ENCODE data around the gene RSPO3. TPM values are rescaled to one million over a fixed set of nuclear protein-coding genes. Genes with fewer than 3 reads are reported as not detected.
A peak's percentile ranks its signal among the peaks of the same experiment; 100 is the strongest.

The RSPO3 gene
- total RNA-seq: not detected in 2 replicates
- long read RNA-seq: 0 reads

DNA sequence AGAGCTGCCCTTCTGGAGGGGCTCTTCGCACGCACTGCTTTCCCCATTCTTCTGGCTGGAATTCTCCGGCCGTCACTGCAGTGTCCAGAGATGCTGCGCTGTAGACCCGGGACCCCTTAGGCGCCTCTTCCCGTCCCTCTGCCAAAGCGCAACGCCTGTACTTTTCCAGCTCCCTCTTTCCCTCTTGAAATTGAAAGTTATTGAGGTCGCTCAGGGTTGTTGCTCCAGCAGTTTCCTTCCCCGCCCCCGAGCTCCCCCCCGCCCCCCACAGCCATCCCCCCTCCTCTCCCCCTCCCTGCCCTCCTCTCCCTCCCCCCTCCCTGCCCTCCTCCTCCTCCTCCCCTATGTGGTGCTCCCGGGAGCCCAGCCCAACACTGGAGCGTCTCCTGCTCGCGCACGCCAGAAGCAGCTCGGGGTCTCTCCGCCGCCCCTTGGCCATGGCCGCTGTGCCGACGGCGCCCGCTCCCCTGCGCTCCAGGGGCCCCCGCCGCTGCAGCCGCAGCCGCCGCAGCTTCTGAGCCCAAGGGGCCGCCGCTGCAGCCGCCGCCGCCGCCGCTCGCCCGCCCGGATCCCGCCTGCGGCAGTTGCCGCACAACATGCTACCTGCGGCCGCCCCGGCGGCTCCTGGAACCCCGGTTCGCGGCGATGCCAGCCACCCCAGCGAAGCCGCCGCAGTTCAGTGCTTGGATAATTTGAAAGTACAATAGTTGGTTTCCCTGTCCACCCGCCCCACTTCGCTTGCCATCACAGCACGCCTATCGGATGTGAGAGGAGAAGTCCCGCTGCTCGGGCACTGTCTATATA lies at the start of gene RSPO3:
RSPO3 (plus strand) TSS at position 374 of the 804 bp plus-strand sequence. CDS start 522 bp downstream, outside the sequence.
- peaks cover 98% of the 10 kb centered on the region for H3K27me3 Mint-ChIP-seq (ENCODE audit: low read depth)
- H3K27ac Mint-ChIP-seq (ENCODE audit: unreplicated experiment): no peak within 1 kb of the TSS
- peaks cover 8% of the 10 kb centered on the region for H3K4me1 Mint-ChIP-seq
- TF ChIP-seq, protein P1, sequence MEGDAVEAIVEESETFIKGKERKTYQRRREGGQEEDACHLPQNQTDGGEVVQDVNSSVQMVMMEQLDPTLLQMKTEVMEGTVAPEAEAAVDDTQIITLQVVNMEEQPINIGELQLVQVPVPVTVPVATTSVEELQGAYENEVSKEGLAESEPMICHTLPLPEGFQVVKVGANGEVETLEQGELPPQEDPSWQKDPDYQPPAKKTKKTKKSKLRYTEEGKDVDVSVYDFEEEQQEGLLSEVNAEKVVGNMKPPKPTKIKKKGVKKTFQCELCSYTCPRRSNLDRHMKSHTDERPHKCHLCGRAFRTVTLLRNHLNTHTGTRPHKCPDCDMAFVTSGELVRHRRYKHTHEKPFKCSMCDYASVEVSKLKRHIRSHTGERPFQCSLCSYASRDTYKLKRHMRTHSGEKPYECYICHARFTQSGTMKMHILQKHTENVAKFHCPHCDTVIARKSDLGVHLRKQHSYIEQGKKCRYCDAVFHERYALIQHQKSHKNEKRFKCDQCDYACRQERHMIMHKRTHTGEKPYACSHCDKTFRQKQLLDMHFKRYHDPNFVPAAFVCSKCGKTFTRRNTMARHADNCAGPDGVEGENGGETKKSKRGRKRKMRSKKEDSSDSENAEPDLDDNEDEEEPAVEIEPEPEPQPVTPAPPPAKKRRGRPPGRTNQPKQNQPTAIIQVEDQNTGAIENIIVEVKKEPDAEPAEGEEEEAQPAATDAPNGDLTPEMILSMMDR (conservative IDR thresholded peaks at IDR 0.05): no peak
- peak; percentile 24 for DNase-seq (ENCODE audit: low read depth, low spot score)
- H3K9me3 Mint-ChIP-seq: no peaks in the 10 kb centered on the region
- peak within 1 kb of the TSS; percentile 91 for H3K4me3 Mint-ChIP-seq
- H3K36me3 Mint-ChIP-seq (ENCODE audit: low read depth): no peaks in the 10 kb centered on the region

GRCh38 chr6:127069659-127070279 lies 48.7 kb upstream of the RSPO3 start:
- no peaks in the 10 kb centered on the region for H3K27me3 Mint-ChIP-seq (ENCODE audit: low read depth)
- no peak for DNase-seq (ENCODE audit: low read depth, low spot score)
- H3K4me3 Mint-ChIP-seq: no peak overlapping the region
- H3K27ac Mint-ChIP-seq (ENCODE audit: unreplicated experiment): no peak overlapping the region
- H3K4me1 Mint-ChIP-seq: no peaks in the 10 kb centered on the region
- TF ChIP-seq, protein P1 (conservative IDR thresholded peaks at IDR 0.05): peak; percentile 68
- no peaks in the 10 kb centered on the region for H3K9me3 Mint-ChIP-seq
- no peaks in the 10 kb centered on the region for H3K36me3 Mint-ChIP-seq (ENCODE audit: low read depth)

DNA sequence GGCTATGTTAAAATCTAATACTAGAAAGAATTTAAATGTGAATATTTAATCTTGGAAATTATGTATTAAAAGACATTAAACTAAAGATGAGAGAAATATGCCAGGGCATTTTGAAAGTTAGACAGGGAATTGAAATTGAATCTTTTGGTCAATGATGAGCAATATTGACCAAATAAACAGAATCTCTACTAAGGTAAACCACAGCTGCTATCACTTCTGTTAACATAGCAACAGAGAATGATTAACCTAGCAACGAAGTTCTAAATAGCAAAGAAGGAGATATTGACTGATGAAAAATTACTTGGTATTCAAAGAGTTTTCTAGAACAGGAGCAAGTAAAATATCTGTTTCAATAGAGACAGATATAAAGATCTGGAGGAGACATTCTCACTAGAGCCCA lies 45.2 kb upstream of the RSPO3 start:
- H3K27me3 Mint-ChIP-seq (ENCODE audit: low read depth): no peaks in the 10 kb centered on the region
- no peaks in the 10 kb centered on the region for H3K4me1 Mint-ChIP-seq
- H3K4me3 Mint-ChIP-seq: no peak overlapping the region
- no peaks in the 10 kb centered on the region for H3K9me3 Mint-ChIP-seq
- no peaks in the 10 kb centered on the region for H3K36me3 Mint-ChIP-seq (ENCODE audit: low read depth)
- TF ChIP-seq, protein P1 (conservative IDR thresholded peaks at IDR 0.05): no peak
- H3K27ac Mint-ChIP-seq (ENCODE audit: unreplicated experiment): no peak overlapping the region
- no peak for DNase-seq (ENCODE audit: low read depth, low spot score)

GRCh38 chr6:127076466-127076865 lies 42.0 kb upstream of the RSPO3 start:
- no peaks in the 10 kb centered on the region for H3K4me1 Mint-ChIP-seq
- H3K36me3 Mint-ChIP-seq (ENCODE audit: low read depth): no peaks in the 10 kb centered on the region
- no peaks in the 10 kb centered on the region for H3K27me3 Mint-ChIP-seq (ENCODE audit: low read depth)
- peaks cover 4% of the 10 kb centered on the region for H3K9me3 Mint-ChIP-seq
- H3K27ac Mint-ChIP-seq (ENCODE audit: unreplicated experiment): no peak overlapping the region
- TF ChIP-seq, protein P1 (conservative IDR thresholded peaks at IDR 0.05): no peak
- H3K4me3 Mint-ChIP-seq: no peak overlapping the region
- DNase-seq (ENCODE audit: low read depth, low spot score): no peak

DNA sequence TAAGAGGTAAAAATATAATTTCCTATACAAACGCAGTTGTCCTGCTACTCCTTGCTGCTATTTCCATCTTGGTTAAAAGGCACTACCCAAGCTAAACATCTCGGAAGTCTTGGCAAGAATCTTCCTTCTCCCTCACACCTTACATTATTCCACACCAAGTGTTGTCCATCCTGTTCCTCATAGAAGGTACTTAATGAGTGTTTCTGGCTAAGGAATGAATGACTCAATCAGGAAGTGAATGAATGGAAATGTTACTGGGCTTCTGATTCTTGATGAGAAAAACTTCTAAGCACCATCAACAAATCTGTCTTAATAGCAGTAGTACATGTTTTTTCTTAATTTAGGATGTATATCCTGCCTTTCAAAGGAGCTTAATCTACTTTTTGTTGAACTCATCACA lies 40.6 kb upstream of the RSPO3 start:
- Mint-ChIP-seq H3K4me3 (no peak overlapping the region), H3K4me1 (no peaks in the 10 kb centered on the region), H3K9me3 (peaks cover 4% of the 10 kb centered on the region), H3K36me3 (ENCODE audit: low read depth) (no peaks in the 10 kb centered on the region), H3K27ac (ENCODE audit: unreplicated experiment) (no peak overlapping the region), H3K27me3 (ENCODE audit: low read depth) (no peaks in the 10 kb centered on the region)
- TF ChIP-seq, protein P1 (conservative IDR thresholded peaks at IDR 0.05): no peak
- no peak for DNase-seq (ENCODE audit: low read depth, low spot score)
